Prostate gland (tissue), 2 donors: ENCODE results near the gene RGS7.

ENCODE experiments used
- CTCF ChIP-seq, 4 experiments: fragments of 200-600 bp in 2 of 4; fragments of 450-650 bp in 2 of 4; sonication (generic) in 2 of 4; IDR thresholded peaks; 1 replicate in 3 of 4; 2 replicates in 1 of 4; pipeline ENCODE4 v1.5.1; 2016 to 2019; ENCODE audit warnings: antibody characterized with exemption in 4 of 4, mild to moderate bottlenecking in 2 of 4, moderate library complexity in 2 of 4
- POLR2A ChIP-seq: fragments of 450-650 bp; IDR thresholded peaks from one replicate; pipeline ENCODE4 v1.6.1; 2016; ENCODE audit warnings: antibody characterized with exemption, mild to moderate bottlenecking
- POLR2AphosphoS5 ChIP-seq: sonication (generic); formaldehyde crosslinking; IDR thresholded peaks from one replicate; pipeline ENCODE4 v1.6.1; 2017; ENCODE audit warnings: antibody characterized with exemption

- TF ChIP-seq CTCF (IDR thresholded peaks at IDR 0.05), result no peak
- no peak for TF ChIP-seq POLR2AphosphoS5
- TF ChIP-seq POLR2A, result no peak
These were observed 497.0 kb downstream of the RGS7 start for GRCh38 chr1:240860023-240860422.
